Vagina (tissue), 2 donors: ENCODE data around the gene PEX10. TPM values are rescaled to one million over a fixed set of nuclear protein-coding genes. Genes with fewer than 3 reads are reported as not detected.

ENCODE experiments used
- DNase-seq, 2 donors: peaks; one replicate each; pipeline ENCODE4 v3.0.0-alpha.2; 2017; ENCODE audit errors: extremely low spot score in 2 of 2
- H3K27ac ChIP-seq: fragments of 200-600 bp; sonication (generic); one replicate; pipeline ENCODE4 v1.5.1; 2019
- H3K27me3 ChIP-seq: fragments of 200-600 bp; sonication (generic); one replicate; pipeline ENCODE4 v1.5.1; 2019
- H3K36me3 ChIP-seq, 2 donors: fragments of 200-600 bp; sonication (generic); one replicate each; pipeline ENCODE4 v1.5.1; 2017 to 2019
- H3K4me1 ChIP-seq: fragments of 200-600 bp; sonication (generic); one replicate; pipeline ENCODE4 v1.5.1; 2019
- H3K4me3 ChIP-seq, 2 donors: fragments of 200-600 bp; sonication (generic); 1 replicate in 1 of 2; 2 replicates in 1 of 2; pipeline ENCODE4 v1.5.1; 2016 to 2019
- H3K9me3 ChIP-seq: fragments of 200-600 bp; sonication (generic); one replicate; pipeline ENCODE4 v1.5.1; 2019
- POLR2A ChIP-seq, 2 donors: fragments of 450-650 bp; IDR thresholded peaks; one replicate each; pipeline ENCODE4 v1.6.1; 2017; ENCODE audit warnings: antibody characterized with exemption in 2 of 2, mild to moderate bottlenecking in 2 of 2, moderate library complexity in 2 of 2
- POLR2AphosphoS5 ChIP-seq, 2 donors: sonication (generic); formaldehyde crosslinking; IDR thresholded peaks; one replicate each; pipeline ENCODE4 v1.9.0; 2017; ENCODE audit warnings: antibody characterized with exemption in 2 of 2, mild to moderate bottlenecking in 2 of 2, low read depth in 1 of 2; ENCODE audit not compliant: insufficient read depth in 1 of 2
- intact Hi-C: fragments of 100-400 bp; cut with DNase I; formaldehyde crosslinking; loops from one replicate; pipeline ENCODE4 v1.15.1; 2023
- total RNA-seq: library from RNA; depleted of rRNA; stranded (reverse); fragments of >200 nt; gene quantifications from one replicate; pipeline ENCODE4 v1.2.3, GENCODE V29; 2016
- TF ChIP-seq, protein P1 (sequence below), 3 experiments: fragments of 450-650 bp in 2 of 3; fragments of 200-600 bp in 1 of 3; sonication (generic) in 1 of 3; IDR thresholded peaks; one replicate each; pipeline ENCODE4 v1.5.1; 2017 to 2019; ENCODE audit warnings: antibody characterized with exemption in 3 of 3, mild to moderate bottlenecking in 2 of 3, moderate library complexity in 2 of 3

The PEX10 gene
- total RNA-seq, 1 donor from 2014 or later: 15.2 TPM

DNA sequence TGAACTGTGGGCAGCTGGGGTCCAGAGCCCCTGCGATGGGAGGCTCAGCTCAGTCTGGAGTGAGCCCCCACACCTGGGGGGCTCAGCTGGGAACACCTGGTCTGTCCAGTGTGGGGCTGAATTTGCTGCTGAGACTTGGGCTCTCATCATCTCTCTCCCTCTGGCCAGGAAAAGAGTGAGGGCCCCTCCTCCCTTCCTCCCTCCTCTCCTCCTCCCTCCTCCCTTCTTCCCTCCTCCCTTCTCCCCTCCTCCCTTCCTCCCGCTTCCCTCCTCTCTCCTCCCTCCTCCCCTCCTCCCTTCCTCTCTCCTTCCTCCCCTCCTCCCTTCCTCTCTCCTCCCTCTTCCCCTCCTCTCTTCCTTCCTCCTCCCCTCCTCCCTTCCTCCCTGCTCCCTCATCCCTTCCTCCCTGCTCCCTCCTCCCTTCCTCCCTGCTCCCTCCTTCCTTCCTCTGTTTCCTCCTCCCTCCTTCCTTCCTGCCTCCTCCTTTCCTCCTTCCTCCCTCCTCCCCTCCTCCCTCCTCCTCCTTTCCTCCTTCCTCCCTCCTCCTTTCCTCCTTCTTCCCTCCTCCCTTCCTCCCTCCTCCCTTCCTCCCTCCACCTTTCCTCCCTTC lies 23.5 kb upstream of the PEX10 start:
- intact Hi-C loops: no loop called here
- DNase-seq: no peak
- TF ChIP-seq, protein P1, sequence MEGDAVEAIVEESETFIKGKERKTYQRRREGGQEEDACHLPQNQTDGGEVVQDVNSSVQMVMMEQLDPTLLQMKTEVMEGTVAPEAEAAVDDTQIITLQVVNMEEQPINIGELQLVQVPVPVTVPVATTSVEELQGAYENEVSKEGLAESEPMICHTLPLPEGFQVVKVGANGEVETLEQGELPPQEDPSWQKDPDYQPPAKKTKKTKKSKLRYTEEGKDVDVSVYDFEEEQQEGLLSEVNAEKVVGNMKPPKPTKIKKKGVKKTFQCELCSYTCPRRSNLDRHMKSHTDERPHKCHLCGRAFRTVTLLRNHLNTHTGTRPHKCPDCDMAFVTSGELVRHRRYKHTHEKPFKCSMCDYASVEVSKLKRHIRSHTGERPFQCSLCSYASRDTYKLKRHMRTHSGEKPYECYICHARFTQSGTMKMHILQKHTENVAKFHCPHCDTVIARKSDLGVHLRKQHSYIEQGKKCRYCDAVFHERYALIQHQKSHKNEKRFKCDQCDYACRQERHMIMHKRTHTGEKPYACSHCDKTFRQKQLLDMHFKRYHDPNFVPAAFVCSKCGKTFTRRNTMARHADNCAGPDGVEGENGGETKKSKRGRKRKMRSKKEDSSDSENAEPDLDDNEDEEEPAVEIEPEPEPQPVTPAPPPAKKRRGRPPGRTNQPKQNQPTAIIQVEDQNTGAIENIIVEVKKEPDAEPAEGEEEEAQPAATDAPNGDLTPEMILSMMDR (IDR thresholded peaks at IDR 0.05): no peak
- no peak for TF ChIP-seq POLR2A (IDR thresholded peaks at IDR 0.05)
- no peak for TF ChIP-seq POLR2AphosphoS5 (IDR thresholded peaks at IDR 0.05; ENCODE audit: insufficient read depth in 1 of 2, low read depth in 1 of 2)
- Histone ChIP-seq H3K4me3 (no peak overlapping the region), H3K9me3 (no peaks in the 10 kb centered on the region), H3K4me1 (peaks cover 3% of the 10 kb centered on the region), H3K27me3 (no peaks in the 10 kb centered on the region), H3K36me3 (no peaks in the 10 kb centered on the region), H3K27ac (no peak overlapping the region)

DNA sequence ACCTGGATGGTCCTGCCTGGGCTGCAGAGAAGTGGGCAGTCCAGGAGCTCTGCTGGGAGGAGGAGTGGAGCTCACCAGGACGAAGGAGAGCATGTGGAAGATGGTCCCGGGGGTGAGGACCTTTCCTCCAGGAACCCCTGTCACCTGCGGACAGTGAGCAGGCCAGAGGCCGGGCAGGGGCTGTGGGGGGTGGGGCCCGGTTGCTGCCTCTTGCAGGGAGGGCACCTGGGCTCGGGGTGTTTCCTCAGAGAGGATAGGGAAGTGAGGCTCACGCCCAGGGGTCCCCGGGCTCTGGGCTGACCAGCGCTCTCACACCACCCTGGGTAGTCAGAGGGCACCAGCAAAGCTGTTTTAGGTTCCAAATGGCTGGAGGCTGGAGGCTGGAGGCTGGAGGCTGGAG lies 22.7 kb upstream of the PEX10 start:
- TF ChIP-seq POLR2AphosphoS5 (IDR thresholded peaks at IDR 0.05; ENCODE audit: insufficient read depth in 1 of 2, low read depth in 1 of 2) (no peak), POLR2A (IDR thresholded peaks at IDR 0.05) (no peak)
- no peak for DNase-seq
- H3K4me3 ChIP-seq: no peak overlapping the region
- no peak overlapping the region for H3K27ac ChIP-seq
- intact Hi-C loops: no loop called here
- peaks cover 3% of the 10 kb centered on the region for H3K4me1 ChIP-seq
- H3K27me3 ChIP-seq: no peaks in the 10 kb centered on the region
- no peaks in the 10 kb centered on the region for H3K9me3 ChIP-seq
- H3K36me3 ChIP-seq: no peaks in the 10 kb centered on the region

DNA sequence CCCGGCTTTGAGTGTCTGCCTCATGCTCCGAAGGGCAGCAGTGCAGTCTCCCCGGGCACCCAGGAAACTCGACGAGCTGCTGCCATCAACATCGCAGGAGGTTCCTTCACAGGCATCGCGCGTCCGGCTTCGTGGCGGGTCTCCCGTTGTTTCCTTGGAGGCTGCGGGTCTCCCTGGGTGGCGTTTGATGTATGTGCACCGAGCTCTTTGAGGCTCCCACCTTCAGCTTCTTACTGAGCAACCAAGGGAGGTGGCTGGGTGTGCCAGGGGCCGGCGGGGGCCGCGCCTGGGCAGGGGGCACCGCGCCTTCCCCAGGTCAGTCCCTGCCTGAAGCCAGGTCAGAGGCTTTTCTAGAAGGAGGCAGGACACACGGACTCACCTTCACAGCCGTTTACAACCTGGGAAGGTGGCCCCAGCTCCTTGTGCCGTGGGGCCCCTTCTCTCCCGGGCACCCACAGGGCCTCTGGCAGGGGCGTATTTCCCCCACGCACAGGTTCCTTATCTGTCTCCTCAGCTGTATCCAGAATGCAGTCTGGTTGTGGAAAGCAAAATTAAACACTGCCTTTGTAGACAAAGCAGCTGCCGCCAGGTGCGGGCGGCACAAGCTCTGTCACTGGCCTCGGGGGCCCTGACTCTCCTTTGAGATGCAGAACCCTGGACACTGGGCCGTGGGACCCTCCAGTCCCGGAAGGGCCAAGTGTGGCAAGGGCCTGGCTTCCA lies 21.7 kb upstream of the PEX10 start:
- TF ChIP-seq, protein P1 (IDR thresholded peaks at IDR 0.05): no peak
- TF ChIP-seq POLR2A (IDR thresholded peaks at IDR 0.05) (no peak), POLR2AphosphoS5 (IDR thresholded peaks at IDR 0.05; ENCODE audit: insufficient read depth in 1 of 2, low read depth in 1 of 2) (no peak)
- peaks cover 3% of the 10 kb centered on the region for H3K4me1 ChIP-seq
- no peak overlapping the region for H3K27ac ChIP-seq
- no peak for DNase-seq
- H3K9me3 ChIP-seq: no peaks in the 10 kb centered on the region
- no peaks in the 10 kb centered on the region for H3K36me3 ChIP-seq
- H3K27me3 ChIP-seq: no peaks in the 10 kb centered on the region
- intact Hi-C loops: no loop called here
- no peak overlapping the region for H3K4me3 ChIP-seq

DNA sequence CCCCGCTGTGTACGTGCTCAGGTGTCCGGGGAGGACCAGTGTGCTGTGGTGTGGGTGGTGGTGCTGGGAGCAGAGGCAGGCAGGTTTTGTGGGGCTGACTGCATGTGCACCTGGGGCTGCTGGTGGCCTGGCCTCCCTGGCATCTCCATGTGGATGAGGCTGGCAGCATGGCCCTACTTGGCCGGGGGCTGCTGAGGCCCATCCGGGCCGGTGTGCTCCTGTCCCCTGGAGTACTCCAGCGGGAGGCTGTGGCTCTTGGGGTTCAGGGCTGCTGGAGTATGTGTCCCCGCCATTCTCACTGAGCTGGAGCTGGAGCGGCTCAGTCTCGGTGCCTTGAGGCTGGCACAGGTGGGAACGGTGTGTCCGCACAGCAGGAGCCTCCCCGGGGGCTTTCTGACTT lies 20.8 kb upstream of the PEX10 start:
- no peak for DNase-seq
- intact Hi-C loops: no loop called here
- no peaks in the 10 kb centered on the region for H3K36me3 ChIP-seq
- TF ChIP-seq POLR2AphosphoS5 (IDR thresholded peaks at IDR 0.05; ENCODE audit: insufficient read depth in 1 of 2, low read depth in 1 of 2) (no peak), POLR2A (IDR thresholded peaks at IDR 0.05) (no peak)
- TF ChIP-seq, protein P1 (IDR thresholded peaks at IDR 0.05): no peak
- H3K27ac ChIP-seq: no peak overlapping the region
- peaks cover 4% of the 10 kb centered on the region for H3K4me1 ChIP-seq
- H3K4me3 ChIP-seq: no peak overlapping the region
- H3K27me3 ChIP-seq: no peaks in the 10 kb centered on the region
- no peaks in the 10 kb centered on the region for H3K9me3 ChIP-seq

GRCh38 chr1:2432441-2432844 lies 20.1 kb upstream of the PEX10 start:
- Histone ChIP-seq H3K27me3 (no peaks in the 10 kb centered on the region), H3K9me3 (no peaks in the 10 kb centered on the region), H3K4me3 (no peak overlapping the region), H3K4me1 (peaks cover 11% of the 10 kb centered on the region), H3K36me3 (no peaks in the 10 kb centered on the region), H3K27ac (no peak overlapping the region)
- TF ChIP-seq POLR2A (IDR thresholded peaks at IDR 0.05) (no peak), POLR2AphosphoS5 (IDR thresholded peaks at IDR 0.05; ENCODE audit: insufficient read depth in 1 of 2, low read depth in 1 of 2) (no peak)
- TF ChIP-seq, protein P1 (IDR thresholded peaks at IDR 0.05): no peak
- intact Hi-C loops: no loop called here
- DNase-seq: no peak
